IPS-NIHi11 (cell line): ENCODE results near the gene IGSF8.
A peak's percentile ranks its signal among the peaks of the same experiment; 100 is the strongest.

Source experiments
- DNase-seq: peaks from one replicate; pipeline ENCODE4 v3.0.0; 2012; ENCODE audit warnings: mixed read lengths, low spot score

The IGSF8 gene

DNA sequence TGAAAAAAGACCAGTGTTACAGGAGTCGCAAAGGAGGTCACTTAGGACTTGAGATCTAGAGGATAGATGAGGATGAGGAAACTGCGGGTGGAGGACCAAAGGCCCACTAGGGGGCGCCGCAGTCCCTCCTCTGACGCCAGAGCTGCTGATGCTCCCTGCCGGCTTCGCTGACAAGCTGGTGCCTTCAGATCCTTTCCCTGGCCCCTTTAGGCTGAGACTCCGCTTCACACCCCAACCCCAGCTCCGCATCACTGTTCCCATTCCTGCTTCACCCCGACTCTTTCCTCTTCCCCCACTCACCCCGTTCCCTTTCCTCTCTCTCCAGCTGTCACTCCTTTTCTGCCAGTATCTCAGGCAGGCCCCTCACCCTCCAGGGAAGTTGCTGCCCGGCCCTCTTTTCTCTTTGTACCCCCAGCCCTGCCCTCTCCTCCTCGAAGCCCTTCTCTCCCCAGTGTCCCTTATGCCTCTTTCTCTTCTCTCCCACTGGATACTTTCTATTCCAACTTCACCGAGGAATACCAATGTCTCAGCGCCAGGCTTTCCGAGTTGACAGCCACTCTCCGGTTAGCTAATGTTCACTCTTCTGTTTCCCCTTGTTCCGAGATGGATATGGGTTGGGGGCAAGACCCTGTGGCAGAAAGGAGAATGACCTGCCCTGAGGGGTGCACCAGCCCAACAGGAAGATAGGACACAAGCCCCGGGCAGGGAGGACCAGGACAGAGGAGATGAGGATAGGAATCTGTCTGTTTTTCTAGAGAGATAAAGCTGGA is 12.5 kb downstream of the IGSF8 start:
- DNase-seq: peak; percentile 94

DNA sequence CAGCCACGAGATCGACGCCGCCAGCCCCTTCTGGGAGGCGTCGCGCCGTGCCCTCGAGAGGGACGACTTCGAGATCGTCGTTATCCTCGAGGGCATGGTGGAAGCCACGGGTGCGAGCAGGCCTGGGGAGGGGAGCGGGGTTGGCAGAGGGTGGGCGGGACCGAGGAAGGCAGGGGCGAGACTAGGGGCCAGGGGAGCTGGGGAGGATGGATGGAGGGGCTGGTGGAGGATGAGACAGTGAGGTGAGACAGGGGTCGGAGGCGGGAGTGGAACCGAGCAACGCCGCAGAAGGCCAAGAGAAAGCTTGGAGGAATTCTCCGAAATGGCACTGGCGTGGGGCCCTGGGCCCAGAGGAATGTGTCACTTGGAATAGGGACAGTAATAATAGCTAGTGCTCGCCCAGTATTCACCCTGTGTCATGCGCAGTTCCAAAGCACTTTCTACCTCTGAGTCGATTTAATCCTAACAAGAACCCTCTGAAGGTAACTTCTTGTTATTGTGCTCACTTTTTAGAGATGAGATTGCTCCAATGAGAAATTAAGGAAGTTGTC is 13.6 kb downstream of the IGSF8 start:
- DNase-seq: no peak

DNA sequence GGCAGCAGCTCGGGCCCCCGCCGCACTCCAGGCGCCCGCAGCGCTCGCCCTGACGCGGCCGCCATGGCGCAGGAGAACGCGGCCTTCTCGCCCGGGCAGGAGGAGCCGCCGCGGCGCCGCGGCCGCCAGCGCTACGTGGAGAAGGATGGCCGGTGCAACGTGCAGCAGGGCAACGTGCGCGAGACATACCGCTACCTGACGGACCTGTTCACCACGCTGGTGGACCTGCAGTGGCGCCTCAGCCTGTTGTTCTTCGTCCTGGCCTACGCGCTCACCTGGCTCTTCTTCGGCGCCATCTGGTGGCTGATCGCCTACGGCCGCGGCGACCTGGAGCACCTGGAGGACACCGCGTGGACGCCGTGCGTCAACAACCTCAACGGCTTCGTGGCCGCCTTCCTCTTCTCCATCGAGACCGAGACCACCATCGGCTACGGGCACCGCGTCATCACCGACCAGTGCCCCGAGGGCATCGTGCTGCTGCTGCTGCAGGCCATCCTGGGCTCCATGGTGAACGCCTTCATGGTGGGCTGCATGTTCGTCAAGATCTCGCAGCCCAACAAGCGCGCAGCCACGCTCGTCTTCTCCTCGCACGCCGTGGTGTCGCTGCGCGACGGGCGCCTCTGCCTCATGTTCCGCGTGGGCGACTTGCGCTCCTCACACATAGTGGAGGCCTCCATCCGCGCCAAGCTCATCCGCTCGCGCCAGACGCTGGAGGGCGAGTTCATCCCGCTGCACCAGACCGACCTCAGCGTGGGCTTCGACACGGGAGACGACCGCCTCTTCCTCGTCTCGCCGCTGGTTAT is 14.2 kb downstream of the IGSF8 start:
- peak; percentile 89 for DNase-seq

DNA sequence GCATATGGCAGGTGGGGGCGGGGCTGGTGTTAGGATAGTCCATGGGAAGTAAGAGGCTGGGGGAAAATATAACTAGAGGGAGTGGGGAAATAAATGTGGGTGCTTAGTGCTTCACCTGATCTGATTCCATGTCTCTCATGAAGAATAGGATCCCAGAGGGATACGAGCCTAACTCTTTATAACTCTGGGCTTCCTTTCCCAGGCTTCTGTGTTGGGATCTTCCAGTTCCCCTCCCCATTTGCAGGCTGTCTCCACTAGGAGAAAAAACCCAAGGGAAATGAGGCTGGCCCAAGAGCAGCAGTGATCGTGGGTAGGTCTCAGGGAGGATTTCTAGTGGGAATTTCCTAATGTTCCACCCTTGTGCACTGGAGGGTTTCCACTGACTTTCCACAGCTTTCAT is 15.5 kb downstream of the IGSF8 start:
- no peak for DNase-seq

DNA sequence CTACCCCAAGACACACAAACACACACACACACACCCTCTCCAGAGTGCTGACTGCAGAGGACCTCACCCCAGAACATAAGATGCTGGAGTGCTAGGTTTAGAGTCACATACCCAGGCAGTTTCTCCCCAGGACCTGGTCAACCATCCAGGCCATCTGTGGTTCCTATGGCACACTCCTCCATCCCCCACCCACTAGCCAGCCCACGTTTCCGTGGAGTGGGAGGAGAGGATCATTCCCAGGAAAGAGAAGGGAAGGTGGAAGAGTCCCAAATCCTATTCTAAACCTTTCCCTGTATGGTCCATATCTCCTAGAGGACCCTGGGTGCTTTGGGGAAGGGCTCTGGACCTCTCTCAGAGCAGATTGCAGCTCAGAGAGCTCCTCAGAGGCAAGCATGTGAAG is 15.9 kb downstream of the IGSF8 start:
- DNase-seq: no peak

DNA sequence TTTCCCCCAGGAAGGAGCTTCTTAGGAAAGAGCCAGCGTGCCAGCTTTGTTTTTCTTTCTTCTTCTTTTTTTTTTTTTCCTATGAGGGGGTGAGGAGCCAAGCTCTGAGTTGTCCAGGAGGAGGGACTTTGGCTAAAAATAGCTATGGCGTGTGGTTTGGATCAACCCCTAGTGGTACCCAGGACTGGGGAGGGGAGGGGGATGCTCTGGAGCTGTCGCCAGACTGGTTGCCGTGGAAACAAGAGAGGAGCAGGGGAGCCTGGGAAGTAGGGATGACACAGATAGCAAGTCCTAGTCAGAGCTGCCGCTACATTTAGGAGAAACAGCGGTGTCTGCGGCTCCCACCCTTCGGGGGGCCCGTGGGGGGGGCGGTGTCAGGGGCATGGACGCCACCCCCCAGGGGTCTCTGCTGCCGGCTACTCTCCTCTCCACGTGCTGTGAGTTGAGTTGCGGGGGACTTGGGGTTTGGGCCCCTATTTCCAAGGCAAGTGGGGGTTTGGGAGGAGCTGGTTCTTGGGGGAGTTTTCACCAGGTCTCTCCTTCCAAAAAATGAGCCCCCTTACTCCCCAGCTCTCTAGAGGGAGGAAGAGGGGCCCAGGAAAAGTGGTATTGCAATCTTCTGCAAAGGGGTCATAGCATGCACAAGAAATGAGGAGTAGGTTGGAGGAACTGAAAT is 17.0 kb downstream of the IGSF8 start, which contains the start of gene KCNJ9:
Gene KCNJ9 (plus strand): TSS at position 278 of the 676 bp plus-strand sequence. CDS start 2,493 bp downstream, outside the sequence.
- peak; percentile 60 for DNase-seq

DNA sequence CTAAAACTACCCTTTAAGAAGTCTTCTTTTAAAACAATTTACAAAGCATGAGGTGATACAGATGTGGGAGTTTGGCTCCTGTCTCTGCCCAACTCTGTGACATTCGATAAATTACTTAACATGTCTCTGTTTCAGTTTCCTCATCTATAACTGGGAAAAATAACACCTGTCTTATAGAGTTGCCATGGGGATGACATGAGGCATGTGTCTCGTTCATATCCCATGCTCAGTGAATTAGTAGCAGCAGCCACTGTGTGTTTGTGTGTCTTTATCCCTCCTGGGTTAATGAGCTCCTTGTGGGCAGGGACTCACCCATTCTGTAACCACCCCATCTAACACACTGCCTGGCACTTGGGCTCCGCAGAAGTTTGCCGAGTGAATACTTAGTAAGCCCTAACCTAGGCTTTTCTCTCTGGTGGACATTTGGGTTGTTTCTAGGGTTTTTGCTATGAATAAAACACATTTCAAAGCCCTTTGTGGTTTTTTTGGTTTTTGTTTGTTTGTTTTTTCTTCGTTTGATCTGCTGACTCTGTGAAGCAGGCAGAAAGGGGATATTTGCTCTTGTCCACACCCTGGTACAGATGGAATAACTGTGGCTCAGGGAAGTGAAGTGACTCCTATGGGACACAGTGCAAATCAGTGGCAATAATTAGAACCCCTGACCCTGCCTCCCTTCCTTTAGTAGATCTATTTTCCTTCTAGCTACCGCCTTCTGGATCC is 17.9 kb downstream of the IGSF8 start:
- no peak for DNase-seq

DNA sequence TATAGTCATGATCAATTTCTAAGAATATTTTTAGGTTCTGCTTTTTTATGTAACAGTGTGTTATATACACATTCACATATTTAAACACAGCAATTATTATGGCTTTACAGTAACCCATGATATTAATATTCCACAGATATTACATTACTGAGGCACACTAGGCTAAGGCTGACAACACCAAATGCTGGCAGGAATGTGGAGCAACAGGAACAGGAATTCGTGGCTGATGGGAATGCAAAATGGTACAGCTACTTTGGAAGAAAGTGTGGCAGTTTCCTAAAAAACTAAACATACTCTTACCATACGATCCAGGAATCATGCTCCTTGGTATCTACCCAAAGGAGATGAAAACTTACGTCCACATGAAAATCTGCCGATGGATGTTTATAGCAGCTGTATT is 19.0 kb downstream of the IGSF8 start:
- no peak for DNase-seq

DNA sequence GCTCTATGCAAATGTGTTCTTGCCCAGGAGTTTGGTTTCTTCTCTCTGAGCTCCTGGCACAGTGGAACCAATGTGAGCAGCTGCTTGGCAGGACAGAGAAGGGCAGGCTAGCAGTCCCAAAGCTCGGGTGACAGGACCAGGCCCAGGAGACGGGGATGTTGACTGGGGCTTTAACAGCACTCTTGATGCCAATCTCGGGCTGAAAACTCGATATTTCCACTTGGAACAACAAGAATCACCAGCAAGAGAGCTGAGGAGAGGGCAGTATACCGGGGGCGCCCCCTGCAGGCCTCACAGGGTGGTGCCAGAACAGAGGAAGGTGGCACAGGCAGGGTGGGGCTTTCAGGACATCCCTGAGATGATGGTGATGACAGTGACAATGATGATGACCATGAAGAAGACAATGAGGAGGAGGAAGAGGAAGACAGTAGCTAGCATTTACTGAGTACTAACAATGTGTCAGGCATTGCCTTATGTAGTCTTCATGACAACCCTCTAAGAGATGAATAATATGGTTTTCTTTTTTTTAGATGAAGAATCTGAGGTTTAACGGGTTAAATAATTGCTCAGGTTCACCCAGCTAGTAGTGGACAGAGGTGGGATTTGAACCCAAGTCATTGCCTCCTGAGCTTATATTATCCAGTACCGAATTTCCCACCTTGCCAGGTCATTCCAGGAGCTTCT is 19.8 kb downstream of the IGSF8 start:
- DNase-seq: peak; percentile 70

DNA sequence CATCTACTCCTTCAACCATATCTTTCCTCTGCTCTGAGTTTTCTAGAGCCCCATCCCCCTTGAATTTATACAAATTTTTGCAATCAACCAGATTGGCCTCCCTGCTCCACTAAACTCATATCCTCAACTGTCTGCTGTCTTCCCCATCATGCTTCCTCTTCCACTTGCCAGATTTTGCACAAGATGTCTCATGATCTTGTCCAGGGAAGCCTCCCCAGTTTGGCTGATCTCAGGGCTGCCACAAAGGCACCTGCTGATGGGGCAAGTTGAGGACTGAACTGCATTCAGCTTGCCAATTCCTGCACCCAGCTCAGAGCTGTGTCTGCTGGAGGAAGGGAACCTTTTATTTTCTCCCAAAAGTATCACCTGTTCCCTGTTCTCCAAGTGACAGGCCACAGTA is 20.9 kb downstream of the IGSF8 start:
- no peak for DNase-seq

DNA sequence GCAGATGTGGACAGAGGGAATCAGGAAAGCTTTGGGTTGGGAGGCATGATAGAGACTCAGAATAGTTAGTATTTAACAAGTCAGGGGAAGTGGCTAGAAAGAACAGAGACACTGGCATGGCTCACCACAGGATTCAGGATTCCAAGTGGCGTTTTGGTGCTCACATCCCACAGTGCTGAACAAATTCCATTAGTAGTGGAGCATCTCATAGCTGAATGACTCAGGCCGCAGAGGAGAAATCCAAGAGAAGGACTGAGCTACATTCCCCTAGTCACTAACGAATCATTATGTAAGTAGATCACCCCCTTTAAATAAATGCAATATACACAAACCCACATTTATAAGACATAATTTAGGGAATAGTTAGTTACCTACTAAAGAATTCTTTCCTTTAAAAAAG is 22.1 kb downstream of the IGSF8 start:
- no peak for DNase-seq

DNA sequence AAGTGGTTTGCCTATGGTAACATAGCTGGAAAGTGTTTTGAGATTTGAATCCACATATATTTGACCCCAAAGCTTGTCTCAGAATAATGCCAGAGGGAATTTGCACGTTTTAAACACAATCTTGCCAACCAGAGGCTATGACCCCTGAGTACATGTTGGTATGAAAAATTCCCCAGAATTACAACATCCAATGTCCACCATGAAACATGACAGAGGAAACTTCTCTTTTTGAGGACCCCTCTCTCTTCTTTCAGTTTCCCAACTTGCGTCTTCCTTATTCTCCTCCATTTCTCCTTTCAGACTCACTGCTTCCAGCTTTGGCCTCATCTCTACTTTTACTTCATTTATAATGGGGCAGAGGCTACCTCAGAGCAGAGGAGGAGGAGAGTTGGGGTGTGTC is 22.6 kb downstream of the IGSF8 start:
- DNase-seq: no peak

DNA sequence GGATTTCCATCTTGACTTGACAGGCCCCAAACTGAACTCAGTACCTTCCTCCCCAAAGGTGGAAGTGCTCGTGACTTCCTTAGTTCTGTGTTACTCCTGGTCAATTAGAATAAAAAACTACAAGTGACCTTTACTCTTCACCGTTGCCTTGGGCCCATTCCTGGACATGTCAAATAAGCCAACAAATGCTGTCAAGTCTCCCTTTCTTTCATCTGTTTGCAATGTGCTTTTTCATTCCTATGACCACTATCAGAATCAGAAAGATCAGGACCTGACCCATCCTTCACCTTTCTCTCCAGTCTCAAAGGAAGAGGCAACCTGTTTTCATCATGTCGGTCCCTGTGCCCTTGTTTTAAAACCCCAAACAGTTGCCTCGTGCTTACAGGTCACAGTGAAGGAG is 23.6 kb downstream of the IGSF8 start:
- no peak for DNase-seq

DNA sequence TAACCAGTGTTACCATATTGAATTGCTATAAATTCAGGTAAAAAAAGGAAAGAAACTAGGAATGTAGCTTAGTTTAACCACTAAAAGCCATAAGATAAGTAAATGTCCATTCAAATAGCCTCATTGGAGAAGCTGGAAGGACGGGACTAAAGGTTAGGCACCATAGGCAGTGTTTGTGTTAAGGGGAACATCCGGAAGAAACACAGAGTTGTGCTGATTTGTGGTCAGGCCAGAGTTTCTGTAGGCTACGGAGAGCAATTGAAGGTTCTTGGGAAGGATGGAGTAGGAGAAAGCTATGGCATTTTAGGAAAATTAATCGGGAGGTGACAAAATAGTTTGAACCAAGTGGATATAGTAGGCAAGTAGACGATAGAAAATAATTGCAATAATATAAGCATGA is 27.1 kb downstream of the IGSF8 start:
- no peak for DNase-seq

DNA sequence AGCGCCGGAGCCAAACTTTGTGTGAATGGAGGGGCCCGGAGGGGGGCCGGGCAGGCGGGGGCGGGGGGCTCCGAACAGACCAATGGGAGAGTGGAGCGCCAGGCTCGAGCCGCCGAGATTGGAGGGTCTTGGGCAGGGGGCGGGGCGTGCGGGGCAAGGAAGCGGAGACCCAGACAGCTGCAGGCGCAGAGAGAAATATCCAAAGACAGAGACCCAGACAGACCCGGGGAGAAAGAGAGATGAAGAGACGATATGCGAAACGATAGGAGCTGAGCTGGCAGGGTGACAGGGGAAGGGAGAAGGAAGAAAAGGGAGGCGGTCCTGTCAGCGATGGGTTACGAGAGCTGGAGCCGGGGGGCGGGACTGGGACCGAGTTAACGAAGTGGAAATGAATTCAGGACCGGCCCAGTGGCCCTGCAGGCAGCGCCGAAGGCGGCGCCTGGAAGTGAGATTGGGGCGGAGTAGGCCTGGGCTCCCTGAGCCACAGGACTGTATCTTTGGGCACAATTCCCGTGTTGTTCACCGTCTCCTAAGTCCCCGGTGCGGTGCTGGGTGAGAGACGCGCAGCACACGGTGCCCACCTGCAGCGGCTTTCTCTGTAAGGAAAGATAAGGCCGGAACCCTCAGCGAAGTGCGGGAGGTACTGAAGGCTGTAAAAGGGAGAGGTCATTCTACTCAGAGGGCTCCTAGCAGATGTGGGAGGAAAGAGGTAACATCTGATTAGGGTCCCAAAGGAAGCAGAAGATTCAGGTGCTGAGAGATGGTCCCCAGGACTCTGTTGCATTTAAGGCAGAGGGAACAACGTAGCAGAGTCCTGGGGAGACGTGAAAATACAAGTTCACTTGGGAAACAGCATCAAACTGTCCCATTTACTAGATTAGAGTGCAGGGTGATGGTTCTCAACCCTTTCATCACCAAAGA is 27.9 kb downstream of the IGSF8 start:
- peak; percentile 96 for DNase-seq

DNA sequence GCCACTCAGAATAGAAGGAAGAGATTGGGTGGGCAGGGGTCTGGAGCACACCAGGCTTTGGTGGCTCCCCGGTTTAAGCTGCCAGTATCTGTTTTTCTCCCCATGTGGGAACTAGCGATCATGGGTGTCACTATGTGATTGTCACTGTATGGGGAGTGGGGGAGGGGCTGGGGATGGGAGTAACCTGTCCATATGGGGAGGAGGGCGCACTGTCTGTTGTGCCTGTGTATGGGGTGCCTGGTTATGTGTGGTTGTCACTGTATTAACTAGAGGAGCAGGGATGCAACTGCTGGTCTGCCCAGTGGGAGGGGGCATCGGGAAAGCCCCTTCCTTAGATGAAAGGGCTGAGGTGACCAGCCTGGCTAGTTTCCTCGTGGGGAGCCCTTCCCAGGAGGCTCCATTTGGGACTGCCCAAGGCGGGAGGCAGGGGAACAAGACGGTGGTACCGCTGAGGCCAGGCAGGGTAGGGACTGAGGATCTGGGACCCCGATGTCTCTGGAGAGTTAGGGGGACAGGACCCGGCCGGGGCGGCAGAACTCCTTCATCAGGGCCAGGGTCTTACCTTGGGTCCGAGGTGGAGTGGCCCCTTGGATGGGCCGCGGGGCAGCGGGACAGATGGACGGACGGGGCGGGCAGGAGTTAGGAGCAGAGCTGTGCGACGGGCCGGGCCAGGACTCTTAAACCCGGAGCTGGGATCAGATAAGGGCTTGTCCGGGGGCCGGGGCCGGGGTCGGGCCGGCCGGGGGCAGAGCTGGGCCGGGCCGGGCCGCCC is 28.8 kb downstream of the IGSF8 start, which contains the start of gene KCNJ10:
Gene KCNJ10 (minus strand): TSS at position 701 of the 772 bp plus-strand sequence. CDS start 27,628 bp downstream, outside the sequence.
- DNase-seq: no peak

DNA sequence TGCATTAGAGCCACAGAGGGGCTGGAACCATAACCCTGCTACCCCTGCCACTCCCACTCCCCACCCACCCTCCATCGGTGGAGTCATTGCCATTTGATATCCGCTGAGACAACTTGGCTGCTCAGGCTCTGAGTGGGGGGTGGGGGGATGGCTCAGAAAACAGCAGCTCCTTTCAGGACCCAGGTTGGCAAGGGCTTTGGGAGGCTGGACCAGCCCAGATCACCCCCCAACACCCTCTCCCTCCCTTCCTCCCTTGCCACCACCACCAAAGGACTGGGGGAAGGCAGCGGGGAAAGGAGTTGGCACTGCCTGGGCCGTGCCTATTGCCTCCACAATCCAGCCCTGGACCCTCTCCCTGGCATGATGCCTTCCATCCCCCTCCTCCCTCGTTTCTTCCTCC is 30.2 kb downstream of the IGSF8 start:
- DNase-seq: no peak

DNA sequence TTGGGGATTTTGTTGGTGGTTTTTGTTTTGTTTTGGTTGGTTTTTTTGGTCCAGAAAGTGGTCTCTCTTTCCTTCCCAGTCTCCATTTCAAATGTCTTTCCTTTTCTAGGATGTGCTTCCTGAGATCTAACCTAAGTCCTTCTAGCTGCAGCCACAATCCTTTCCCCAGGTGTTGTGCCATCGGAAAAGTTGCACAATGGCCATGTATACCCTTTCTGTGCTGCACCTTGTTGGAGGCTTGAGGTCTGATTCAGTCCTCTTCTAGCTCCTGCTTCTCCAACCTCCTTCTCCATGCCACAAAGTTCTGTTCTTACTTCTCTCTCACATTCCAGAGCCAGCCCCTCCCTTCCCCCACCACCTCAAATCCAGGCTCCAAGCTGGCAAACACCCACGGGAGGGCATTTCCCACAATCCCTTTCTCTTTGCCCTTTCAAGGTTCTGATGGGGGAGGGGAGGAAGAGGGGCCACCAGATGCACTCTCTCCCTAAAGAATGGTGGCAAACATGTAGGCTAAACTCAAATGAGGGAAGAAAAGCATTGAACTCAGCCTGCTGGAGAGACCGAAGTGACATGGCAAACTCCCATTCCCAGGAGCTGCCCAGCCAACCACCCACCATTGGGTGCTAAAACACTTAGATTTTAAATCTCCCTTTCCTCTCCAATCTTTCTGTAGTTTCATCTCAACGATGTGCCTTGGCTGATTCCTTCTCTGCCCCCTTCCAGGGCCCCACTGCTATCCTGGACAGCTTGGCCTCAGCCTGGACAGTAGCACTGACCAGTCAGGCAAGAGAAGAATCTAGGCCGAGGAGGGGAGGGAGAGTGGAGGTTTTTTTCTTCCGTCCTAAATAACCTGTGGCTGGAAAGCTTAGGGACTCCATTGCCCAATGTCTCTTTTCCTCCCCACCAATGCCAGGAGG is 31.3 kb downstream of the IGSF8 start:
- DNase-seq: no peak
